ENCODE results near the gene NDEL1. TPM values are rescaled to one million over a fixed set of nuclear protein-coding genes. Genes with fewer than 3 reads are reported as not detected.

The NDEL1 gene
- total RNA-seq, 1 donor = 68.8 TPM

GRCh38 chr17:8473451-8474192, 37.9 kb downstream of the NDEL1 start:
- no peak overlapping the region for H3K4me3 ChIP-seq (ENCODE audit: low read depth, low read length)
- DNase-seq (ENCODE audit: low read depth) = no peak
- no peak for TF ChIP-seq CTCF (IDR thresholded peaks at IDR 0.05; ENCODE audit: insufficient read depth, low read length)

GRCh38 chr17:8474826-8475225, 39.1 kb downstream of the NDEL1 start:
- no peak for DNase-seq (ENCODE audit: low read depth)
- no peak for TF ChIP-seq CTCF (IDR thresholded peaks at IDR 0.05; ENCODE audit: insufficient read depth, low read length)
- no peak overlapping the region for H3K4me3 ChIP-seq (ENCODE audit: low read depth, low read length)

- DNase-seq (ENCODE audit: low read depth) = no peak
- TF ChIP-seq CTCF (IDR thresholded peaks at IDR 0.05; ENCODE audit: insufficient read depth, low read length) = no peak
- no peak overlapping the region for H3K4me3 ChIP-seq (ENCODE audit: low read depth, low read length)
Measured at GRCh38 chr17:8475227-8475626, 39.5 kb downstream of the NDEL1 start.

GRCh38 chr17:8475781-8476180, 40.1 kb downstream of the NDEL1 start:
- DNase-seq (ENCODE audit: low read depth) = no peak
- no peak overlapping the region for H3K4me3 ChIP-seq (ENCODE audit: low read depth, low read length)
- TF ChIP-seq CTCF (IDR thresholded peaks at IDR 0.05; ENCODE audit: insufficient read depth, low read length) = no peak

- no peak for DNase-seq (ENCODE audit: low read depth)
- TF ChIP-seq CTCF (IDR thresholded peaks at IDR 0.05; ENCODE audit: insufficient read depth, low read length) = no peak
- H3K4me3 ChIP-seq (ENCODE audit: low read depth, low read length) = no peak overlapping the region
Measured at GRCh38 chr17:8476741-8477140, 41.1 kb downstream of the NDEL1 start.

GRCh38 chr17:8477171-8477570, 41.5 kb downstream of the NDEL1 start:
- no peak for TF ChIP-seq CTCF (IDR thresholded peaks at IDR 0.05; ENCODE audit: insufficient read depth, low read length)
- H3K4me3 ChIP-seq (ENCODE audit: low read depth, low read length) = no peak overlapping the region
- no peak for DNase-seq (ENCODE audit: low read depth)
